Neuronal stem cell (in vitro differentiated cells): ENCODE results near the gene FGD3.

Experiments used
- DNase-seq: peaks from one replicate; pipeline ENCODE4 v3.0.0-alpha.2; 2013; ENCODE audit warnings: low spot score
- H2AFZ ChIP-seq: one replicate; pipeline ENCODE4 v1.6.1; 2013; ENCODE audit warnings: mild to moderate bottlenecking, low read length, inconsistent platforms
- H2AK5ac ChIP-seq: 2 replicates; pipeline ENCODE4 v1.6.1; 2013; ENCODE audit warnings: low read depth, mild to moderate bottlenecking, inconsistent platforms, low read length, moderate library complexity, mixed read lengths
- H2BK120ac ChIP-seq: 2 replicates; pipeline ENCODE4 v1.6.1; 2013; ENCODE audit warnings: low read depth, mild to moderate bottlenecking, inconsistent platforms, low read length, moderate library complexity, mixed read lengths
- H2BK12ac ChIP-seq: one replicate; pipeline ENCODE4 v1.6.1; 2013; ENCODE audit warnings: low read length, inconsistent platforms
- H2BK15ac ChIP-seq: 2 replicates; pipeline ENCODE4 v1.6.1; 2013; ENCODE audit warnings: mild to moderate bottlenecking, low read length, inconsistent platforms, mixed read lengths
- H2BK5ac ChIP-seq: one replicate; pipeline ENCODE4 v1.6.1; 2013; ENCODE audit warnings: inconsistent platforms, mild to moderate bottlenecking, low read length, moderate library complexity
- H3K14ac ChIP-seq: one replicate; pipeline ENCODE4 v1.6.1; 2013; ENCODE audit warnings: low read length, inconsistent platforms
- H3K18ac ChIP-seq: 2 replicates; pipeline ENCODE4 v1.6.1; 2013; ENCODE audit warnings: low read length, inconsistent platforms
- H3K23ac ChIP-seq: 2 replicates; pipeline ENCODE4 v1.6.1; 2013; ENCODE audit warnings: low read depth, mild to moderate bottlenecking, mixed read lengths, low read length, inconsistent platforms; ENCODE audit not compliant: poor library complexity
- H3K27ac ChIP-seq: replicated peaks from 3 replicates; pipeline ENCODE4 v1.5.1; 2013; ENCODE audit warnings: low read length, inconsistent platforms
- H3K27me3 ChIP-seq, 3 experiments: 2 replicates each; pipeline ENCODE4 v1.6.1; 2013; ENCODE audit warnings: low read length in 3 of 3, mild to moderate bottlenecking in 2 of 3, inconsistent platforms in 1 of 3, low read depth in 1 of 3, mixed read lengths in 1 of 3, moderate library complexity in 1 of 3; ENCODE audit not compliant: control insufficient read depth in 3 of 3, insufficient read depth in 3 of 3
- H3K36me3 ChIP-seq, 2 donors: replicated peaks in 1 of 2; 2 replicates each; pipeline ENCODE4 v1.6.1; 2013; ENCODE audit warnings: low read length in 2 of 2; ENCODE audit not compliant: control insufficient read depth in 2 of 2, insufficient read depth in 2 of 2
- H3K4ac ChIP-seq: 2 replicates; pipeline ENCODE4 v1.6.1; 2013; ENCODE audit warnings: inconsistent platforms, mild to moderate bottlenecking, low read length, moderate library complexity
- H3K4me1 ChIP-seq, 2 donors: 1 replicate in 1 of 2; 2 replicates in 1 of 2; pipeline ENCODE4 v1.6.1; 2013; ENCODE audit warnings: low read length in 2 of 2, low read depth in 1 of 2; ENCODE audit not compliant: control insufficient read depth in 2 of 2, insufficient read depth in 1 of 2
- H3K4me2 ChIP-seq: one replicate; pipeline ENCODE4 v1.6.1; 2013; ENCODE audit warnings: mild to moderate bottlenecking, low read length, inconsistent platforms; ENCODE audit not compliant: insufficient read depth, poor library complexity, severe bottlenecking
- H3K4me3 ChIP-seq, 2 donors: 2 replicates each; pipeline ENCODE4 v1.5.1; 2013; ENCODE audit warnings: low read length in 2 of 2, mild to moderate bottlenecking in 2 of 2, inconsistent platforms in 1 of 2, moderate library complexity in 1 of 2
- H3K79me1 ChIP-seq: one replicate; pipeline ENCODE4 v1.6.1; 2013; ENCODE audit warnings: low read depth, mild to moderate bottlenecking, inconsistent platforms, low read length, moderate library complexity
- H3K9ac ChIP-seq: one replicate; pipeline ENCODE4 v1.6.1; 2013; ENCODE audit warnings: mild to moderate bottlenecking, low read depth, low read length, inconsistent platforms; ENCODE audit not compliant: poor library complexity
- H3K9me3 ChIP-seq, 2 donors: replicated peaks in 1 of 2; 2 replicates each; pipeline versions ENCODE3 to v1.6.1; 2013; ENCODE audit warnings: low read length in 2 of 2, mild to moderate bottlenecking in 2 of 2, inconsistent platforms in 1 of 2, low read depth in 1 of 2, mixed read lengths in 1 of 2, moderate library complexity in 1 of 2; ENCODE audit not compliant: control insufficient read depth in 2 of 2, insufficient read depth in 1 of 2
- H4K8ac ChIP-seq: one replicate; pipeline ENCODE4 v1.6.1; 2013; ENCODE audit warnings: low read depth, mild to moderate bottlenecking, inconsistent platforms, low read length, moderate library complexity
- H4K91ac ChIP-seq: one replicate; pipeline ENCODE4 v1.6.1; 2013; ENCODE audit warnings: low read length, low read depth, mild to moderate bottlenecking, inconsistent platforms; ENCODE audit not compliant: poor library complexity
- WGBS, 2 donors: extraction: QIAGEN DNeasy Blood & Tissue Kit; methylation state at CpG; one replicate each; pipeline ENCODE4 v1.1.7; 2013; ENCODE audit warnings: missing lambda C conversion rate in 2 of 2, mixed read lengths in 1 of 2; ENCODE audit not compliant: insufficient read length in 2 of 2, insufficient replicate concordance in 1 of 2; ENCODE audit errors: extremely low coverage in 2 of 2; 5-methylcytosine and 5-hydroxymethylcytosine counted together

The FGD3 gene

GRCh38 chr9:92960561-92961290, 13.4 kb downstream of the FGD3 start:
- WGBS, 2 donors, result no CpG with 5 or more reads among the region's 3 CpGs
- Histone ChIP-seq H4K8ac (no peak overlapping the region), H3K4me2 (no peak overlapping the region), H3K9me3 (peaks cover 0 to 3% of the 10 kb centered on the region in 2 donors), H3K27me3 (no peaks in the 10 kb centered on the region), H2BK12ac (no peak overlapping the region), H3K9ac (no peak overlapping the region), H3K4me3 (no peak overlapping the region), H3K14ac (no peak overlapping the region), H2BK5ac (peak overlapping the region; percentile 33), H3K79me1 (no peaks in the 10 kb centered on the region), H2BK120ac (no peak overlapping the region), H3K4ac (peak overlapping the region; percentile 57), H2AFZ (no peak overlapping the region), H3K23ac (no peak overlapping the region), H4K91ac (no peak overlapping the region), H3K4me1 (peaks cover 8 to 10% of the 10 kb centered on the region in 2 donors), H2BK15ac (peak overlapping the region; percentile 59), H3K27ac (no peak overlapping the region), H2AK5ac (no peak overlapping the region), H3K36me3 (no peaks in the 10 kb centered on the region), H3K18ac (peak overlapping the region; percentile 5)
- no peak for DNase-seq

GRCh38 chr9:92961627-92962302, 14.4 kb downstream of the FGD3 start:
- no peaks in the 10 kb centered on the region for H3K79me1 ChIP-seq
- no peak for DNase-seq
- no peak overlapping the region for H2AFZ ChIP-seq
- H3K23ac ChIP-seq, result no peak overlapping the region
- H3K9me3 ChIP-seq, result peaks cover 0 to 3% of the 10 kb centered on the region in 2 donors
- WGBS, 2 donors, result no CpG with 5 or more reads among the region's 3 CpGs
- H3K18ac ChIP-seq, result peak overlapping the region; percentile 46
- H3K4me1 ChIP-seq, result peaks cover 8 to 11% of the 10 kb centered on the region in 2 donors
- no peak overlapping the region for H3K14ac ChIP-seq
- no peak overlapping the region for H3K4ac ChIP-seq
- no peaks in the 10 kb centered on the region for H3K27me3 ChIP-seq
- H3K4me2 ChIP-seq, result no peak overlapping the region
- peak overlapping the region; percentile 7 for H3K9ac ChIP-seq
- H2BK5ac ChIP-seq, result no peak overlapping the region
- no peaks in the 10 kb centered on the region for H3K36me3 ChIP-seq
- peak overlapping the region; percentile 50 for H2BK12ac ChIP-seq
- no peak overlapping the region for H3K27ac ChIP-seq
- no peak overlapping the region for H2BK120ac ChIP-seq
- H3K4me3 ChIP-seq, result no peak overlapping the region
- no peak overlapping the region for H4K91ac ChIP-seq
- H2AK5ac ChIP-seq, result peak overlapping the region; percentile 91
- H4K8ac ChIP-seq, result no peak overlapping the region
- H2BK15ac ChIP-seq, result peak overlapping the region; percentile 27

GRCh38 chr9:92962303-92962649, 15.0 kb downstream of the FGD3 start:
- no peak overlapping the region for H4K8ac ChIP-seq

GRCh38 chr9:92962846-92963245, 15.5 kb downstream of the FGD3 start:
- Histone ChIP-seq H2BK15ac (no peak overlapping the region), H3K4ac (no peak overlapping the region), H3K4me3 (no peak overlapping the region), H3K14ac (no peak overlapping the region), H3K9me3 (peaks cover 0 to 3% of the 10 kb centered on the region in 2 donors), H4K8ac (no peak overlapping the region), H2BK120ac (no peak overlapping the region), H4K91ac (no peak overlapping the region), H2AFZ (no peak overlapping the region), H3K18ac (no peak overlapping the region), H2BK12ac (no peak overlapping the region), H2BK5ac (no peak overlapping the region), H3K4me2 (no peak overlapping the region), H3K4me1 (peaks cover 8 to 11% of the 10 kb centered on the region in 2 donors), H3K27me3 (no peaks in the 10 kb centered on the region), H3K27ac (no peak overlapping the region), H2AK5ac (no peak overlapping the region), H3K9ac (no peak overlapping the region), H3K36me3 (no peaks in the 10 kb centered on the region), H3K23ac (no peak overlapping the region), H3K79me1 (no peaks in the 10 kb centered on the region)
- WGBS, 2 donors, result no CpG with 5 or more reads among the region's 7 CpGs
- no peak for DNase-seq

More at GRCh38 chr9:92962303-92962649, 15.0 kb downstream of the FGD3 start:
- DNase-seq, result no peak
- H3K4me2 ChIP-seq, result no peak overlapping the region
- peaks cover 0 to 3% of the 10 kb centered on the region in 2 donors for H3K9me3 ChIP-seq
- H2BK120ac ChIP-seq, result no peak overlapping the region
- H3K36me3 ChIP-seq, result no peaks in the 10 kb centered on the region
- no CpG with 5 or more reads among the region's 2 CpGs for WGBS, 2 donors
- no peak overlapping the region for H2BK5ac ChIP-seq
- H3K14ac ChIP-seq, result no peak overlapping the region
- no peak overlapping the region for H3K4me3 ChIP-seq
- no peak overlapping the region for H4K91ac ChIP-seq
- H2BK12ac ChIP-seq, result peak overlapping the region; percentile 50
- H3K4me1 ChIP-seq, result peaks cover 8 to 11% of the 10 kb centered on the region in 2 donors
- no peak overlapping the region for H3K4ac ChIP-seq
- H3K9ac ChIP-seq, result no peak overlapping the region
- H3K18ac ChIP-seq, result peak overlapping the region; percentile 46
- no peak overlapping the region for H3K23ac ChIP-seq
- no peak overlapping the region for H3K27ac ChIP-seq
- H2BK15ac ChIP-seq, result peak overlapping the region; percentile 27
- H3K79me1 ChIP-seq, result no peaks in the 10 kb centered on the region
- H2AFZ ChIP-seq, result no peak overlapping the region
- peak overlapping the region; percentile 91 for H2AK5ac ChIP-seq
- no peaks in the 10 kb centered on the region for H3K27me3 ChIP-seq
